GM23248 (cell line): Measurements from ENCODE around the gene DEPP1.

Source experiments
- EZH2 ChIP-seq: fragments of 200-600 bp; sonication (generic); IDR thresholded peaks from 2 replicates; pipeline ENCODE4 v1.6.1; 2018; ENCODE audit warnings: antibody characterized with exemption, mild to moderate bottlenecking; ENCODE audit not compliant: insufficient read depth, poor library complexity, severe bottlenecking
- EZH2phosphoT487 ChIP-seq: fragments of 200-600 bp; sonication (generic); IDR thresholded peaks from 2 replicates; pipeline ENCODE4 v1.6.1; 2018; ENCODE audit warnings: antibody characterized with exemption, moderate library complexity, mild to moderate bottlenecking, low read depth; ENCODE audit not compliant: insufficient read depth

GRCh38 chr10:44937196-44938005 lies 41.2 kb downstream of the DEPP1 start:
- TF ChIP-seq EZH2phosphoT487 (no peak), EZH2 (no peak)
